SK-N-SH (cell line): ENCODE results near the gene EPB41L4A. TPM values are rescaled to one million over a fixed set of nuclear protein-coding genes. Genes with fewer than 3 reads are reported as not detected.

Experiments
- CTCF ChIA-PET: fragments of 300-600, 350-600 bp; formaldehyde crosslinking; extraction: SDS; loops from one replicate; lab custom pipeline; 2021; lab: Yijun Ruan, JAX
- POLR2A ChIA-PET: fragments of 350-600 bp; sonication (Branson Sonifier 250); formaldehyde crosslinking; extraction: SDS; loops from one replicate; lab custom pipeline; 2020; ENCODE audit warnings: antibody characterized with exemption, inconsistent platforms; lab: Yijun Ruan, JAX
- DNase-seq: peaks from one replicate; pipeline ENCODE4 v3.0.0; 2012
- H2AFZ ChIP-seq: fragments of 200-600 bp; sonication (generic); 2 replicates; pipeline ENCODE4 v1.8.1; 2016; ENCODE audit warnings: antibody characterized with exemption, mild to moderate bottlenecking, low read depth
- H3F3A ChIP-seq: fragments of 200-600 bp; sonication (generic); replicated peaks from 2 replicates; pipeline ENCODE3; 2016; ENCODE audit warnings: antibody characterized with exemption, mild to moderate bottlenecking; ENCODE audit not compliant: insufficient read depth
- H3K27ac ChIP-seq, 2 experiments: fragments of 200-500 bp in 1 of 2; fragments of 200-600 bp in 1 of 2; sonication (Bioruptor generic) in 1 of 2; sonication (generic), shearing (Covaris generic) in 1 of 2; 2 replicates each; pipeline versions ENCODE4 v1.5.1 to v1.6.1; 2014 to 2016; ENCODE audit warnings: low read depth in 2 of 2, inconsistent platforms in 1 of 2, low read length in 1 of 2, mild to moderate bottlenecking in 1 of 2, mixed read lengths in 1 of 2
- H3K27me3 ChIP-seq: fragments of 200-600 bp; sonication (generic), shearing (Covaris generic); 2 replicates; pipeline ENCODE4 v1.6.1; 2016; ENCODE audit warnings: mixed run types; ENCODE audit not compliant: insufficient read depth
- H3K36me3 ChIP-seq, 2 experiments: fragments of 200-500 bp in 1 of 2; fragments of 200-600 bp in 1 of 2; sonication (Bioruptor generic) in 1 of 2; sonication (generic) in 1 of 2; replicated peaks in 1 of 2; 2 replicates each; pipeline versions ENCODE3 to v1.5.1; 2014 to 2016; ENCODE audit warnings: low read length in 1 of 2, mild to moderate bottlenecking in 1 of 2; ENCODE audit not compliant: insufficient read depth in 2 of 2, control insufficient read depth in 1 of 2
- H3K4me1 ChIP-seq, 2 experiments: fragments of 200-500 bp in 1 of 2; fragments of 200-600 bp in 1 of 2; sonication (Bioruptor generic) in 1 of 2; sonication (generic), shearing (Covaris generic) in 1 of 2; 2 replicates each; pipeline versions ENCODE4 v1.5.1 to v1.6.1; 2014 to 2016; ENCODE audit warnings: low read depth in 1 of 2, low read length in 1 of 2, mixed run types in 1 of 2; ENCODE audit not compliant: insufficient read depth in 2 of 2, control insufficient read depth in 1 of 2
- H3K4me2 ChIP-seq: fragments of 200-600 bp; sonication (generic), shearing (Covaris generic); 2 replicates; pipeline ENCODE4 v1.6.1; 2017; ENCODE audit warnings: mixed run types
- H3K4me3 ChIP-seq, 2 experiments: fragments of 200-500 bp in 1 of 2; fragments of 200-600 bp in 1 of 2; sonication (Bioruptor generic) in 1 of 2; sonication (generic), shearing (Covaris generic) in 1 of 2; 2 replicates each; pipeline versions ENCODE4 v1.5.1 to v1.8.1; 2014 to 2016; ENCODE audit warnings: low read depth in 2 of 2, inconsistent platforms in 1 of 2, low read length in 1 of 2, mild to moderate bottlenecking in 1 of 2, mixed read lengths in 1 of 2, moderate library complexity in 1 of 2
- H3K79me2 ChIP-seq: fragments of 200-600 bp; sonication (generic); 2 replicates; pipeline ENCODE4 v1.8.1; 2017; ENCODE audit warnings: mild to moderate bottlenecking; ENCODE audit not compliant: insufficient read depth
- H3K9ac ChIP-seq: fragments of 200-600 bp; sonication (generic); 2 replicates; pipeline ENCODE4 v1.6.1; 2017; ENCODE audit warnings: mixed run types
- H3K9me2 ChIP-seq: fragments of 200-600 bp; sonication (generic); 2 replicates; pipeline ENCODE4 v1.6.1; 2017; ENCODE audit warnings: mixed run types
- H3K9me3 ChIP-seq: fragments of 200-600 bp; sonication (generic); 2 replicates; pipeline ENCODE4 v1.6.1; 2017; ENCODE audit warnings: mixed run types, mild to moderate bottlenecking, moderate library complexity
- H4K20me1 ChIP-seq: fragments of 200-600 bp; sonication (generic); 2 replicates; pipeline ENCODE4 v1.6.1; 2017; ENCODE audit warnings: mild to moderate bottlenecking, mixed run types; ENCODE audit not compliant: insufficient read depth
- EP300 ChIP-seq, 2 experiments: IDR thresholded peaks; 2 replicates each; pipeline versions ENCODE4 v1.4.0 to v1.6.1; 2012; ENCODE audit warnings: borderline replicate concordance in 1 of 2, low read depth in 1 of 2, low read length in 1 of 2
- FOXM1 ChIP-seq: IDR thresholded peaks from 2 replicates; pipeline ENCODE4 v1.4.0; 2012; ENCODE audit warnings: low read depth, mild to moderate bottlenecking
- GABPA ChIP-seq: IDR thresholded peaks from 2 replicates; pipeline ENCODE4 v1.4.0; 2012; ENCODE audit warnings: low read depth, mild to moderate bottlenecking
- NFIC ChIP-seq: IDR thresholded peaks from 2 replicates; pipeline ENCODE4 v1.4.0; 2012; ENCODE audit warnings: borderline replicate concordance
- NRF1 ChIP-seq: IDR thresholded peaks from 2 replicates; pipeline ENCODE4 v1.6.1; 2012; ENCODE audit warnings: low read depth, mild to moderate bottlenecking, low read length
- POLR2AphosphoS5 ChIP-seq: IDR thresholded peaks from 2 replicates; pipeline ENCODE4 v1.6.1; 2012; ENCODE audit warnings: low read depth, low read length
- RAD21 ChIP-seq: IDR thresholded peaks from 2 replicates; pipeline ENCODE4 v1.6.1; 2012; ENCODE audit warnings: mild to moderate bottlenecking, low read length
- RCOR1 ChIP-seq: fragments of 150-350 bp; IDR thresholded peaks from 2 replicates; pipeline ENCODE4 v1.6.1; 2017; ENCODE audit warnings: antibody characterized with exemption, low read length
- RFX5 ChIP-seq: IDR thresholded peaks from 2 replicates; pipeline ENCODE4 v1.6.1; 2012; ENCODE audit warnings: mild to moderate bottlenecking, improper control_type of control experiment, low read length
- SMC3 ChIP-seq: IDR thresholded peaks from 2 replicates; pipeline ENCODE4 v1.6.1; 2012; ENCODE audit warnings: low read depth, low read length, improper control_type of control experiment
- TCF12 ChIP-seq: IDR thresholded peaks from 2 replicates; pipeline ENCODE4 v1.4.0; 2012
- ZBTB33 ChIP-seq: IDR thresholded peaks from 2 replicates; pipeline ENCODE4 v1.4.0; 2012; ENCODE audit warnings: low read depth, borderline replicate concordance
- WGBS: methylation state at CpG from one replicate; pipeline ENCODE4 v1.1.6; 2017; ENCODE audit warnings: low lambda C conversion rate; 5-methylcytosine and 5-hydroxymethylcytosine counted together
- polyA plus RNA-seq, 3 experiments: library from polyadenylated mRNA; depleted of rRNA; stranded (reverse); fragments of >200 nt; gene quantifications; 2 replicates each; pipeline ENCODE4 v1.2.3, GENCODE V29; 2012

The EPB41L4A gene
- polyA plus RNA-seq, 1 of the 3 experiments (the other 2 are of a cell fraction): 0.07 TPM

- no peak overlapping the region for H3K4me2 ChIP-seq
- H3K27me3 ChIP-seq: no peaks in the 10 kb centered on the region
- H3K9ac ChIP-seq: no peak overlapping the region
- no peak overlapping the region for H2AFZ ChIP-seq
- no peaks in the 10 kb centered on the region for H3K9me3 ChIP-seq
- H3F3A ChIP-seq: no peaks in the 10 kb centered on the region
- CTCF ChIA-PET: interaction anchor here (0.8 to 1.4 kb wide), 2 partner anchors 10 to 152 kb away, joined by 3 to 6 read pairs; partner anchors contain the start of gene EPB41L4A
- no peaks in the 10 kb centered on the region for H4K20me1 ChIP-seq
- peak; percentile 30 for DNase-seq
- TF ChIP-seq RCOR1 (no peak), EP300 (IDR thresholded peaks at IDR 0.05; ENCODE audit: borderline replicate concordance in 1 of 2, low read depth in 1 of 2, low read length in 1 of 2) (peak in 1 of 2 experiments; percentile 36; a peak in 1 of 4 replicates), NFIC (no peak), FOXM1 (no peak), NRF1 (no peak)
- H3K4me1 ChIP-seq: peaks cover 0 to 4% of the 10 kb centered on the region in 2 experiments; a peak in 2 of 4 replicates
- peak overlapping the region in 1 of 2 experiments; percentile 53; a peak in 1 of 4 replicates for H3K27ac ChIP-seq
- POLR2A ChIA-PET: no interaction called here
- WGBS: 34% methylated on average over 4 of the region's 4 CpGs
- no peaks in the 10 kb centered on the region for H3K36me3 ChIP-seq
- H3K79me2 ChIP-seq: no peaks in the 10 kb centered on the region
- no peaks in the 10 kb centered on the region for H3K9me2 ChIP-seq
- no peak overlapping the region for H3K4me3 ChIP-seq
Observed at GRCh38 chr5:112267231-112267630, 151.8 kb downstream of the EPB41L4A start.

- H3K4me1 ChIP-seq: peaks cover 0 to 4% of the 10 kb centered on the region in 2 experiments; a peak in 2 of 4 replicates
- WGBS: 81% methylated on average over 3 of the region's 3 CpGs
- no peaks in the 10 kb centered on the region for H3K36me3 ChIP-seq
- H4K20me1 ChIP-seq: no peaks in the 10 kb centered on the region
- H3K79me2 ChIP-seq: no peaks in the 10 kb centered on the region
- H3K9ac ChIP-seq: no peak overlapping the region
- no peak for DNase-seq
- H3K9me3 ChIP-seq: no peaks in the 10 kb centered on the region
- H3F3A ChIP-seq: no peaks in the 10 kb centered on the region
- CTCF ChIA-PET: no interaction called here
- POLR2A ChIA-PET: no interaction called here
- H2AFZ ChIP-seq: 0 out of 2 replicates have a peak overlapping the region, but pooled peaks have one; percentile 11
- H3K27me3 ChIP-seq: no peaks in the 10 kb centered on the region; the same call in 1 of the 2 replicates
- TF ChIP-seq TCF12 (no peak), NFIC (no peak), GABPA (no peak), RCOR1 (no peak), NRF1 (no peak)
- no peak overlapping the region for H3K4me3 ChIP-seq
- H3K9me2 ChIP-seq: no peaks in the 10 kb centered on the region
- H3K4me2 ChIP-seq: no peak overlapping the region
- no peak overlapping the region for H3K27ac ChIP-seq
Observed at GRCh38 chr5:112264666-112265065, 154.4 kb downstream of the EPB41L4A start.

GRCh38 chr5:112264151-112264550 is 154.9 kb downstream of the EPB41L4A start:
- ChIA-PET POLR2A (no interaction called here), CTCF (no interaction called here)
- Histone ChIP-seq H3K9me3 (no peaks in the 10 kb centered on the region), H3K4me1 (peaks cover 0 to 4% of the 10 kb centered on the region in 2 experiments; a peak in 2 of 4 replicates), H3K4me3 (no peak overlapping the region), H3K36me3 (no peaks in the 10 kb centered on the region), H3K4me2 (no peak overlapping the region), H3K9ac (no peak overlapping the region), H3K79me2 (no peaks in the 10 kb centered on the region), H3F3A (no peaks in the 10 kb centered on the region), H4K20me1 (no peaks in the 10 kb centered on the region)
- 67% methylated on average over 4 of the region's 4 CpGs for WGBS
- no peak for DNase-seq
- TF ChIP-seq RAD21 (no peak), RCOR1 (no peak), ZBTB33 (no peak), SMC3 (no peak), POLR2AphosphoS5 (no peak), RFX5 (no peak), TCF12 (no peak), FOXM1 (no peak)
- TF ChIP-seq, all 33 proteins: peak for 0
- no peaks in the 10 kb centered on the region; the same call in 1 of the 2 replicates for H3K27me3 ChIP-seq
- H2AFZ ChIP-seq: no peak overlapping the region
- no peak overlapping the region for H3K27ac ChIP-seq
- no peaks in the 10 kb centered on the region for H3K9me2 ChIP-seq
